GM21423 (cell line): ENCODE data around the gene ACAT2.
A peak's percentile ranks its signal among the peaks of the same experiment; 100 is the strongest.
"Not testable (repeated sequence)": the region's sequence is repeated elsewhere in the genome, so short reads cannot be mapped to it uniquely, and the experiment has no call there.

Source experiments
- ATAC-seq: cut with Tn5 transposase; IDR thresholded peaks from one replicate; pipeline ENCODE4 v1.9.1; 2021; ENCODE audit warnings: mild to moderate bottlenecking, moderate library complexity; ENCODE audit not compliant: unreplicated experiment

The ACAT2 gene

DNA sequence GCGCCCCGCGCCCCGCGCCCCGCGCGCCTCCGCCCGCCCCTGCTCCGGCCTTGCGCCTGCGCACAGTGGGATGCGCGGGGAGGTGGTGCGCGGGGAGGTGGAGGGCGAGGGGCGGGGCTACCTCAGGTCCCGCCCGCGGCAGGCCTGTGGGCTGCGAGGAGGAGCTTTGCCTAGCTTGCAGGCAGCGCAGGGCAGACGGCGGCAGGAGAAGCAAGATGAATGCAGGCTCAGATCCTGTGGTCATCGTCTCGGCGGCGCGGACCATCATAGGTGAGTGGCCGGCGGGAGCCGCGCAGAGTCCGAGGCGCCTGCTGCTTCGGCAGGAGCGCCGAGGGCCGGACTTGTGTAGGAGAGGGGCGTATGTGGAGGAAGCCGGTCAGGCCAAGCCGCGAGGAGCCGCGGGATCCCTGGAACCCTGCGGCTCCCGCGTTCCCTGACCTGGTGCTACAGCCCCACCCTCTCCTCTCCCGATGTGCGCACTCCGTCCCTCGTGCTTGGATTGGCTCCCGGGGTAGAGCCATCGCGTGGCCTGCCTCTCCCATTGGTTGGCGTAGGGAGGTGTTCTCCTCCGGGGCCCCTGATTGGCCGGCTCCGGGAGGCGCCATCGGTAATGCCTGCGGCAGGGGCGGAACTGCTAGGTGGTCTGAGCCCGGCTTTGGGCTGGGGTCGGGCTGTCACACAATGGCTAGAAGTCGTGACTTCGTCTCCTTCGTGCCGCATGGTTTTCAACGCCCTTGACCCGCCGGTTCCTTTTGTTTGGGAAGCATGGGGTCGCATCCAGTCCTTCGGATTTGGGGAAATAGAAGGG, at the start of gene ACAT2:
ACAT2 (plus strand) TSS at position 173 of the 808 bp plus-strand sequence; CDS start at position 216, 43 bp downstream.
- peak; percentile 97 for ATAC-seq

DNA sequence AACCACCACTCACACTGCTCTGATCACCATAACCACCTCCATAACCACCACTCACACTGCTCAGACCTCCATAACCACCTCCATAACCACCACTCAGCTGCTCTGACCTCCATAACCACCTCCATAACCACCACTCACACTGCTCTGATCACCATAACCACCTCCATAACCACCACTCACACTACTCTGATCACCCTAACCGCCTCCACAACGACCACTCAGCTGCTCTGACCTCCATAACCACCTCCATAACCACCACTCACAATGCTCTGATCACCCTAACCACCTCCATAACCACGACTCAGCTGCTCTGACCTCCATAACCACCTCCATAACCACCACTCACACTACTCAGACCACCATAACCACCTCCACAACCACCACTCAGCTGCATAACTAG, 49.5 kb upstream of the ACAT2 start:
- ATAC-seq, result not testable (repeated sequence)

DNA sequence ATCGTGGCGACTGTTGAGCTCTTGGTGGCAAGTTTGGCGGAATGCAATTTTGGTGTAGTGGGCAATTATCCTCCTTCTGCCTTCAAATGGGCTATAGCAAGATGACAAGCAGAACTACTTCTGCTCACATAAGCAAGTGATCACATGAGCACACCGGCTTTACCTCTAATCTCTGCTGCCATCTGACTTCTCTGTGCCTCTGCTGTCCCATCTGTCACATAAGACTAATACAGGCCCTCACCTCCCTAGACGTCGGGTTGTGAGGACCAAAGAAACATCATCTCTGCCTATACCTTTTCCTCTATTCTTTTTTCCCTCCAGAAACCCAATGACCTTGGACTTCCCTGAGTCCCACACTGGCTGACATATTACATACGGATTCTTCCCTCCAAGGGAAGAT, 47.9 kb upstream of the ACAT2 start:
- no peak for ATAC-seq

DNA sequence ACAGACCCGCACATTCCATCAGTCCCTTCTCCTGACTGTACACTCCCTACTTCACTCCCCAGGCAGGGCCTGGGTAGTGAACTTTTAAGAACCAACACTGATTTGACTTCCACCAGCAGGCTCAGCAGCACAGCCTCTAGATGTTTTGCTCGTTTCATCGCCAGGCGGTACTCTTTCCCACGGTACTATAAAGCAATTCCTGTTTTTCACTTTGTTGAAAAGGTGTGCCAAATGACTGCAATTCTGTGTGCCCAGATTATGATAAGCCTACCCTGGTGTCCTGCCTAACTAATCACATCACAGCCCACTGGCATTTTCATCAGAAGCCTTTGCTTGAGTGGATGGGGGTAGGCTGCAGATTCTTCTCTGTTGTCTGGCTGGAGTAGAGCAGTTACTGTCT, 47.4 kb upstream of the ACAT2 start:
- no peak for ATAC-seq

DNA sequence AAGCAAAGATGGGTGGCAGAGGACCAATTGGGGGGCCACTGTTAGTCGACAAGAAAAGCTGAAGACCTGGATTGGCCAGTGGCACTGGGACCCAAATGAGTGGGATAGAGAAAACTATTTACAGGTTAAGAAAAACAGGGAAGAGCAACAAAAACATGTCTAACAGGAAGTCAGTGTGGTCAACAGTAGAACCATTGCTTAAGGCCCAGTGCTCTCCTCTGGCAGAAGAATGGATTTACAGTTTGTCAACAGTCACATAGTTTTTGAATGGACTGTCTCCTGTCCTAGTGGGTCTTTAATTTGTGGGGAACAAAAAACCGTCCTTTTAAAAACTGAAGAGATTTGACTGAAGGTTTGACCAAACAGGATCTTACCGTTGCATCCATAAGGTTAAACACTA, 46.7 kb upstream of the ACAT2 start:
- no peak for ATAC-seq

DNA sequence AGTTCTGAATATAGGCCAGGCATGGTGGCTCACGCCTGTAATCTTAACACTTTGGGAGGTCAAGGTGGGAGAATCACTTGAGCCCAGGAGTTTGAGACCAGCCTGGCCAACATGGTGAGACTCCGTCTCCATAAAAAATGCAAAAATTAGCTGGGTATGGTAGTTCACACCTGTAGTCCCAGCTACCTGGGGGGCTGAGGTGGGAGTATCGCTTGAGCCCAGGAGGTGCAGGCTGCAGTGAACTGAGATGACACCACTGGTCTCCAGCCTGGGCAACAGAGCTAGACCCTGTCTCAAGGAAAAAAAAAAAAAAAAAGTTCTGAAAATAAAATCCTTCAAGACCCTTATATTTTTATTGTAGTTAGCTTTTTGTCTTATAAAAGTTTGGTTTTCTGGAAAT, 46.2 kb upstream of the ACAT2 start:
- ATAC-seq, result no peak

DNA sequence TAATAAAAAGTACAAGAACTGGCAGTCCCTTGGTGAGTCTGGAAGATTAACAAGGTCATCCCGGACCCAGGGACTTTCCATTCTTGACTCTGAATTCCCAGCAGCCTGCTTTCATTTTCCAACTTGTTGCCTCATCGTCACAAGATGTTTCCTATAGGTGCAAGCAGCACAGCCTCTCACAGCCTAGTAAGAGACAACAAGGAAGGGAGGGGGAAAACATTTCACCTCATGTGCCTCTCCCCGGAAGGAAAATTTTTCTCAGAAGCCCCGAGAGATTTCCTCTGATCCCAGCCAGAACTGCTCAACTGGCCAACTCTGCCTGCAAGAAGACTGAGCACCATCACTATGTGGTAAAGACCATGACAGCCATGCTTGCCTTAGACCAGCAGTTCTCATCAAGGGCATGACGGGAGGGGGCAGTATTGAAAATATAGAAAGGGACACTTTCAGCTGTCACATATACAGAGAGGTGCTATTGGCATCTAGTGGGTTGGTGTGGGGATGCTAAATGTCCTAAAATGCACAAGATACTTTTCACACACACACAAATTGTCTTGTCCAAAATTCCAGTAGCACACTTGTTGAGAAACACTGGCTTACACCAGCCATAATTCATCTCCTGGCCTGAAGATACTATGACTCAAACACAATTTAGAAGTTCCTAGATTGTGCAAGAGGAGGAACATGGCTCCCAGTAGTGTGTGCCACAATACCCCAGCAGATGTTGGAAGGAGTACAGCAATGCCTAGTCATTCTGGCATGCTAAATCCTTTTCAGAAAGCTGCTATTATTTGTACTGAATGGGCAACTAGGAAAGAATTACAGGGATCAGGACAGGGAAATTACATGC, 45.4 kb upstream of the ACAT2 start:
- ATAC-seq, result no peak

DNA sequence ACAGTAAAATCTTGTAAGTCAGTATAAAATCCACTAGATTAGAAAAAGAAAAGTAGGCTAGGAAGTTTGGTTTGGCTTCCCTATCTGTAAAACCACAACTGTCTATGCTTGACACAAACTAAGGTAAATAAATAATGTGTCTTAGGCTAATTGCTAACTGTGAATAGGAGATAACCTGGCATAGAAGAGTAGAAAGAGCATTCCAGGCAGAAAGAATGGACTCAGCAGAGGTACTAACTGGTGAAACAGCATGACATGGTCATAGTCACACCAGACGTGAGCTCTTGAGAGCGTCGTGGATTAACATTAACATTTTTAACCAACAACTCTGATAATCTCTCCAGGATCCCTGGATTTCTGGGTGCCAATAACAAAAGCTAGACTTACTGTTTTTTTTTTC, 43.2 kb upstream of the ACAT2 start:
- ATAC-seq, result no peak

DNA sequence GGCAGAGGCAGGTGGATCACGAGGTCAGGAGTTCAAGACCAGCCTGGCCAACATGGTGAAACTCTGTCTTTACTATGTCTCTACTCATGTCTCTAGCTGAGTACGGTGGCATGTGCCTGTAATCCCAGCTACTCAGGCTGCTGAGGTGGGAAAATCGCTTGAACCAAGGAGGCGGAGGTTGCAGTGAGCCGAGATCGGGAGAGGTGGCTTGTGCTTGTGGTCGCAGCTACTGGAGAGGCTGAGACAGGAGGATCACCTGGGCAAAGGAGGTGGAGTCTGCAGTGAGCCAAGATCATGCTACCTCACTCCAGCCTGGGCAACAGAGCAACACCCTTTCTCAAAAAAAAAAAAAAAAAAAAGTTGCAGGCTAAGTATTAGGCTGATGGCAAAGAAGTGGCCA, 42.6 kb upstream of the ACAT2 start:
- no peak for ATAC-seq

DNA sequence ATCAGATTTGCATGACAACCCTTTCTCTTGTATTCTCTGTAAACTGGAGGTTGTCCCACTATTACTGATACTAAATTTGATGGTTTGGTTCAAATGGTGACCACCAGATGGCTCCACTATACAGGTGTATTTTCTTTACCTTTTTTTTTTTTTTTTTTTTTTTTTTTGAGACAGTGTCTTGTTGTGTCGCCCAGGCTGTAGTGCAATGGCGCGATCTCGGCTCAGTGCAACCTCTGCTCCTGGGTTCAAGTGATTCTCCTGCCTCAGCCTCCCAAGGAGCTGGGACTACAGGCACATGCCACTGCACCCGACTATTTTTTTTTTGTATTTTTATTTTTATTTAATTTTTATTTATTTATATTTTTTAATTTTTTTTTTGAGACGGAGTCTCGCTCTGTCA, 41.1 kb upstream of the ACAT2 start:
- no peak for ATAC-seq

DNA sequence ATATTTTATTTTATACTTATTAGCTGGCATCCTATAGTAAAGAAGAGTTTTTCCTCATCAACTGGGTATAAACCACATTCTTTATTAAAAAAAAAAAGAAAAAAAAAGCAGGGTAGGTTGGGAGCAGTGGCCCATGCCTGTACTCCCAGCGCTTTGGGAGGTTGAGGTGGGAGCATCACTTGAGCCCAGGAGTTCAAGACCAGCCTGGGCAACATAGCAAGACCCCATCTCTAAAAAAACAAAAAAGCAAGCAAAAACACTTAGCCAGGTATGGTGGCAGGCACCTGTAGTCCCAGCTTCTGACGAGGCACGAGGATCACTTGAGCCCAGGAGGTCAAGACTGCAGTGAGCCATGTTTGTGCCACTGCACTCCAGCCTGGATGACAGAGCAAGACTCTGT, 39.9 kb upstream of the ACAT2 start:
- not testable (repeated sequence) for ATAC-seq

DNA sequence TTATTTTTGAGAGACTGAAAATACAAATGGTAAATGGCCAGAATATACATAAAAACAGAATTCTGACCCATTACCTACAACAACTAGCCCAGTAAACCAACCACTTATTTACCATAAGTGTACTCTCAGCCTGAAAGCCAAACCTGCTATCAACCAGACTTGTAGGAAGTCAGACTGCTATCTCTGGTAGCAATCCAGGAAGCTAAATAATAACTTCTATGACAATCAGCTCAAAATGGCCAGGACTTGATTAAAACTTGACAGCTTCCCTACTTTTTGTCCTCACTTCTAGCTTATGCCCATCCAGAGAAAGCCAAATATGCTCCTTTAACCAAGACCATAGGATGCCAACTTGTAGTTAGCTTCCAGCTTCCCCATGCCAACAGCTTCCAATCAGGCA, 39.2 kb upstream of the ACAT2 start:
- no peak for ATAC-seq

DNA sequence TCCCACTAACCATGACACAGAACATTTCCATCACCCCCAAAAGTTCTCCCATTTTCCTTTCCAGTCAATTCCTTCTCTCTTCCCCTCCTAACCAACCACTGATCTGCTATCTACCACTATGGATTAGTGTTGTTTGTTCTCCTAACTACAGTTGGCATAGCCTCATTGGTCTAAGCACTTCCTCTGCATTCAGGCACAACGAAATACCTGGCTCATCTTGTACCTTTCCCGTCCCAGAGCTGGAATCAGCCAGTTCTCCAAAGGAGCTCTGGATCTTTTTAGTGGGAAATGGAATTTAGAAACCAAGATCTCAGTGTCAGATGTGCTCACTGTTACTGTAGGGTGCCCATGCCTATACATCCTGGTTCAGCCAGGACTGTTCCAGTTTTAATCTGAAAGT, 38.6 kb upstream of the ACAT2 start:
- ATAC-seq, result no peak

DNA sequence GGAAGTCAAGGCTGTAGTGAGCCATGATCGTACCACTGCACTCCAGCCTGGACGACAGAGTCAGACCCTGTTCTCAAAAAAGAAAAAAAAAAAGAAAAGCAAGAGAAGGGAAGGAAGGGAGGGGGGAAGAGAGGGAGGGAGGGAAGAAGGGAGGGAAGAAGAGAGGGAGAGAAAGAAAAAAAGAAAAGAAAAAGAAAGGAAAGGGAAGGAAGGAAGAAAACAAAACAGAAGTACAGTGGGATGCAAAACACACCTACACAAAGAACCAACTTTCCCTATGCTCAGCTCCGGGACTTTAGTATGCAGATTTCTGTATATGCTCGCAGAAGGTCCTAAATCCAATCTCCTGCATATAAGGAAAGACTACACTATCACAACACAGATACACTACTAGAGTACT, 37.1 kb upstream of the ACAT2 start:
- ATAC-seq, result no peak

DNA sequence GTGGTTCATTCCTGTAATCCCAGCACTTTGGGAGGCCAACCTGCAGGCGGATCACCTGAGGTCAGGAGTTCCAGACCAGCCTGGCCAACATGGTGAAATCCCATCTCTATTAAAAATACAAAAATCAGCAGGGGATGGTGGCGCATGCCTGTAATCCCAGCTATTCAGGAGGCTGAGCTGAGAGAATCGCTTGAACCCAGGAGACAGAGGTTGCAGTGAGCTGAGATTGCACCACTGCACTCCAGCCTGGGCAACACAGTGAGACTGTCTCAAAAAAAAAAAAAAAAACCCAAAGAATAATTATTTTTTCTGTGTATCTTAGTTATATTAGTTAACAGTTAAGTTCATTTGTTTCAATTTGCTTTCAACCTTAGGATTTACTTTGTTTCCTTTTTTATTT, 36.6 kb upstream of the ACAT2 start:
- ATAC-seq, result not testable (repeated sequence)

DNA sequence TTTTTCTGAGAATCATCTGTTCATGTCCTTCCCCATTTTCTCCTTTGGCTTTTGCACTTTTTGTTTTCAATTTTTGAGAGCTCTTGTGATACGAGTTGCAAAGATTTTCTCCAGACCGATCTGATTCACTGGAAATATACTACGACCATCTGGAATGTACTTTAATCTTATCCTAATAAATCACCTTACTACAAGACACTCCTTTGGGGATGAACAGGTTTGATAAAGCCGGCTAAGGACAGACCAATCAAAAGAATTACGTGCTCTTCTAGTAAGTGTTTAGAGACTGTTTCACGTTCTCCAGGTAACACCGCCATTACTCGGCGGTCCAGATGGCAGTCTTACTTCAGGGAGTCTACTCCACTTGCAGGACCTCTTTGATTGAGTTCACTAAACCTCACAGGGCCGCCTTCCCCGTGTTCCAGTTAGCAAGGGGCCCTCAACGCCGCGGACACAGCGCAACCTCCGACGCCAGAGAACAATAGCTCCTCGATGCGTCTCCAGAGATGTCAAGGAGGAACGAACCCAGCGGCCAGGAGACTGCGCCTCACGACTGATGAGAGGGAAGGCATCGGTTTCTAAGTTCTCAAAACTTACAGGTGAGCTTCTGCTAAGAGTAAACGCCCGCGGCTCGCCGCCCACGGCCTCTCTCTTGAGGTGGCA, 35.5 kb upstream of the ACAT2 start:
- ATAC-seq, result peak; percentile 11

DNA sequence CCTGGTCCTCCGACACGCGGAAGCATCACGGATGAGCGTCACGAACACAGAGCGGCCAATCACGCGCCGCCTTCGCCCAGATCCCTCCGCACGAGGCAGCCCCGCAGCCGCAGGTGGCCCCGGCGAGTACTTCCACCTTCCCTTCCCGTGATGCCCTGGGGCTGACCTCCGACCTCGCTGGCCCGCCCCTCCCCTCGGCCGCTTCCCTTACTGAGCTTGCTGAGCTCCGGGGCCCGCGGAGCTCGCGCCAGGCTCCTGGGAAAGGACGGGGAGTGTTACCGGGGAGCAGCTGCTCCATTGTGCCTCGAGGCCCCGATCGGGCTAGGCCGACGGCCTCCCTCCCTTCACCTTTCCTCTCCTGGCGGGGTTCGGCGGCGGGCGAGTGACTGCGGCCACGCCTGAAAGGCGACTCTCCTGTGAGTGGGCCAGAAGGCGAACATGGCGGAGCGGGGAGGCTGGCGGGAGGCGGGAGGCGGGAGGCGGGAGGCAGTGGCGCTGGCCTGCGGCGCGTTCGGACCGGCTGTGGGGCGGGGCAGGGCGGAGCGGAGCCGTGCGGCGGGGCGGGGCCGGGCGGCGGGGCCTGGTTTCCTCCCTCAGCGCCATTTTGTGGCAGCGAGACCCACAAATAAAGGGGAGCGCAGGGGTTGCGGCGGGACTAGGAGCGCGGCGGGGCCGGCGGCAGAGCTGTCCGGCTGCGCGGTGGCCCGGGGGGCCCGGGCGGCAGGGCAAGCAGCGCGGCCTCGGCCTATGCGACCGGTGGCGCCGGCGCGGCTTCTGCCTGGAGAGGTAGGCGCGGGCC, 34.7 kb upstream of the ACAT2 start, which contains the start of gene WTAP:
WTAP (plus strand) TSS at position 589 of the 799 bp plus-strand sequence. CDS start 8,760 bp downstream, outside the sequence.
- ATAC-seq, result peak; percentile 82

DNA sequence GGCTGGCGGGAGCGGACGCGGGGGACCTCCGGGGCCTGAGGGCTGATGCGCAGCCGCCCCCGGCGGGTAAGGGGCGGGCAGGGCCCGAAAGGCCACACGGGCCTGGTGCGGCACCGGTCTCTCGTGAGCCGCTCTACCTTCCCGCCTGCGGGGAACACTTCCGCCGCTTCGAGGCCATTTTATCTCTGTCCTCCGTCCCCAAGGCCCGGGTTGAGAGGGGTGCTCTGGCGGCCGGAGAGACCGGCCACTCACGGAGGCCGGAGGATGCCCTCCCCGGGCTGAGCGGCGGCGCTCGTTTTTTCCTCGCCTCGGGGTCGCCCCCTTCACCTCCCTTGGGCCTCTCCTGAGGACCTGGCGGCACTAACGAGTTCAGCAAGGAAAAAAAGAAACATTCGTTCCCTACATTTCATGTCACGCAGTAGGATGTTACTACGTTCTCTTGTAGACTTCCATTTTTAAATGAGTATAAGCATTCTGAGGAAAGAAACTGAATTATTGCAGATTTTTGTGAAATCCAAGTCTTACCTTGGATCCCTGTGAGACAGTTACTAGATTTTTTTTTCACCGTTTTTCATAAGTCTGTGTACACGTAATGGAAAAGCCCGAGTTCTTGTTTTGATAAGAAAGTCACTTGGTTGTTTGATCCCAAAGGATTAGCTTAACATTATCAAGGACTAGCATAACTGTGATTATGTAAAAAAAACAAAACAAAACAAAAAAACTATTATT, 34.0 kb upstream of the ACAT2 start:
- peak; percentile 25 for ATAC-seq

DNA sequence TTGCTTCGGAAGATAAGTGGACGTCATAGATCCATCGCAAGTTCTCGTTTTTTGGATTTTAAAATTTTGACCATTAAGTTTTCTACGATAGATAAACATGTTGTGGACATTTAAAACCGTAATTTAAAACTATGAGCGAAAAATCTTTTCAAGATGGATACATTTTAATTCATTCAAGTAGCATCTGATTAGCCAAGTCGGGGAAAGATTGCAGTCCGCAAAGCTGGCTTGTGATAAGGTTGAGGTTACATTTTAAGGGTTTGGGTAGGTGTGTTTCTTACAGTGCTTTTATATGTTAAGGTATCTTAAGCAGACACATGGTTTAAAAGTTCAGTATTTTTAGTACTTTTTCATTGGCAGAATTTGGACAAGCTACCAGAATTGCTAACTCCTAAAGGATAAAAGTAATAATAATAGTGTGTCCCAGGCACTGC, 33.3 kb upstream of the ACAT2 start:
- ATAC-seq, result no peak
